NCI-H1105 treated with DMSO at 0.1 percent for 48 hours (cell line): Measurements from ENCODE around the gene PARP14.
"Not testable (repeated sequence)": the region's sequence is repeated elsewhere in the genome, so short reads cannot be mapped to it uniquely, and the experiment has no call there.

Experiments
- DNase-seq: peaks from one replicate; lab custom pipeline; 2025; lab: John Stamatoyannopoulos, UW

Gene PARP14, protein sequence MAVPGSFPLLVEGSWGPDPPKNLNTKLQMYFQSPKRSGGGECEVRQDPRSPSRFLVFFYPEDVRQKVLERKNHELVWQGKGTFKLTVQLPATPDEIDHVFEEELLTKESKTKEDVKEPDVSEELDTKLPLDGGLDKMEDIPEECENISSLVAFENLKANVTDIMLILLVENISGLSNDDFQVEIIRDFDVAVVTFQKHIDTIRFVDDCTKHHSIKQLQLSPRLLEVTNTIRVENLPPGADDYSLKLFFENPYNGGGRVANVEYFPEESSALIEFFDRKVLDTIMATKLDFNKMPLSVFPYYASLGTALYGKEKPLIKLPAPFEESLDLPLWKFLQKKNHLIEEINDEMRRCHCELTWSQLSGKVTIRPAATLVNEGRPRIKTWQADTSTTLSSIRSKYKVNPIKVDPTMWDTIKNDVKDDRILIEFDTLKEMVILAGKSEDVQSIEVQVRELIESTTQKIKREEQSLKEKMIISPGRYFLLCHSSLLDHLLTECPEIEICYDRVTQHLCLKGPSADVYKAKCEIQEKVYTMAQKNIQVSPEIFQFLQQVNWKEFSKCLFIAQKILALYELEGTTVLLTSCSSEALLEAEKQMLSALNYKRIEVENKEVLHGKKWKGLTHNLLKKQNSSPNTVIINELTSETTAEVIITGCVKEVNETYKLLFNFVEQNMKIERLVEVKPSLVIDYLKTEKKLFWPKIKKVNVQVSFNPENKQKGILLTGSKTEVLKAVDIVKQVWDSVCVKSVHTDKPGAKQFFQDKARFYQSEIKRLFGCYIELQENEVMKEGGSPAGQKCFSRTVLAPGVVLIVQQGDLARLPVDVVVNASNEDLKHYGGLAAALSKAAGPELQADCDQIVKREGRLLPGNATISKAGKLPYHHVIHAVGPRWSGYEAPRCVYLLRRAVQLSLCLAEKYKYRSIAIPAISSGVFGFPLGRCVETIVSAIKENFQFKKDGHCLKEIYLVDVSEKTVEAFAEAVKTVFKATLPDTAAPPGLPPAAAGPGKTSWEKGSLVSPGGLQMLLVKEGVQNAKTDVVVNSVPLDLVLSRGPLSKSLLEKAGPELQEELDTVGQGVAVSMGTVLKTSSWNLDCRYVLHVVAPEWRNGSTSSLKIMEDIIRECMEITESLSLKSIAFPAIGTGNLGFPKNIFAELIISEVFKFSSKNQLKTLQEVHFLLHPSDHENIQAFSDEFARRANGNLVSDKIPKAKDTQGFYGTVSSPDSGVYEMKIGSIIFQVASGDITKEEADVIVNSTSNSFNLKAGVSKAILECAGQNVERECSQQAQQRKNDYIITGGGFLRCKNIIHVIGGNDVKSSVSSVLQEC (N-terminal part only)

DNA sequence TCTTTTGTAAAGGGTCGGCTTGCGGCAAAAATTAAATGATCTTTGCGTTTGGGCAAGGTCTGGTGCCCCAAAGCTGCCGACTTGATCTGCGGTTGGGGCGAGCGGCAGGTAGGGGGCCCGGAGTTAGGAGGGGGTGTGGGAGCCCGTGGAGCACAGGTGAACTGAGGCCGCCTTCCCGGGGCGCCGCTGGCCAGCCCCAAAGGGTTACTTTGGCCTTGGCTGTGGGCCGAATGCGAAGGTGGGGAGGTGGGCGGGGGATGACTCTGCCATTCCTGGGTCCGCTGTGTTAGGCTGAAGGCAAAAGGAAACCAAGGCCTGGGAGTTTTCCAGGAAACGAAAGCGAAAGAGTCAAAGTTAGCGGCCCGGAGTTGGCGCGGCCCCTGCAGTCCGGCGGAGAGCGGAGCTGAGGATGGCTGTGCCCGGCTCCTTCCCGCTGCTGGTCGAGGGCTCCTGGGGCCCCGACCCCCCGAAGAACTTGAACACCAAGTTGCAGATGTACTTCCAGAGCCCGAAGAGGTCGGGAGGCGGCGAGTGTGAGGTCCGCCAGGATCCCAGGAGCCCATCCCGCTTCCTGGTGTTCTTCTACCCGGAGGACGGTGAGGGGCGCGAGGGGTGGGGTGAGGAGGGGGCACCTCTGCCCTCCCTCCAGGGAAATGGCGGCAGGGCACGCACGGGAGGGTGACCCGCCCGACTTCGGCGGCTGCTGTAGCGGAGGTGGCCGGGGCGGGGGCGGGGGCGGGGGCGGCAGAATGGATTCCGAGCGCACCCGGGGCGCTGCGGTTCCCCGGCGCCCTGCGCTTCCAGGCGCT, at the start of gene PARP14:
Gene PARP14 (plus strand): TSS at position 365 of the 809 bp plus-strand sequence. CDS start 45 bp downstream, at position 410.
- DNase-seq: peak; percentile 43

DNA sequence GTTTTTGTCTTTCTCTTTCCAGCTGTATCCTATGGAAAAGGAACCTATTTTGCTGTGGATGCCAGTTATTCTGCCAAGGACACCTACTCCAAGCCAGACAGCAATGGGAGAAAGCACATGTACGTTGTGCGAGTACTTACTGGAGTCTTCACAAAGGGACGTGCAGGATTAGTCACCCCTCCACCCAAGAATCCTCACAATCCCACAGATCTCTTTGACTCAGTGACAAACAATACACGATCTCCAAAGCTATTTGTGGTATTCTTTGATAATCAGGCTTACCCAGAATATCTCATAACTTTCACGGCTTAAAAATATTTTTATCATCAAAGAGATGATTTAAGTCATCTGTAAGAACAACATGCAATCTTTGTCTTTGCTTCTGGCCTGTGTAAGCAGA, 44.9 kb upstream of the PARP14 start:
- no peak for DNase-seq

DNA sequence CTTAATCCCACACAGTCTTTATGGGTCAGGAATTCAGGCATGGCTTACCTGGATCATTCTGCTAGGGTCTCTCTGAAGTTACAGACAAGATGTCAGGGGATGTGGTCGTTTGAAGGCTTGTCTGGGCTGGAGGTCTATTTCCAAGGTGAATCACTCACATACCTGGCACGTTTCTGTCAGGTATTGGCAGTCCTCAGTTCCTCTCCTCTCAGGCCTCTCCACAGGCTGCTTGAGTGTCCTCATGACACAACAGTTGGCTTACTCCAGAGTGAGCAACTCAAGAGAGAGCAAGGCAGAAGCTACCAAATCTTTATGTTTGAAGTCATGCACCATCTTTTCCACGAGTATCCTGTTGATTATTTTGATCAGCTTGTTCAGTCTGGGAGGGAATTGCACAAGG, 43.9 kb upstream of the PARP14 start:
- DNase-seq: no peak

DNA sequence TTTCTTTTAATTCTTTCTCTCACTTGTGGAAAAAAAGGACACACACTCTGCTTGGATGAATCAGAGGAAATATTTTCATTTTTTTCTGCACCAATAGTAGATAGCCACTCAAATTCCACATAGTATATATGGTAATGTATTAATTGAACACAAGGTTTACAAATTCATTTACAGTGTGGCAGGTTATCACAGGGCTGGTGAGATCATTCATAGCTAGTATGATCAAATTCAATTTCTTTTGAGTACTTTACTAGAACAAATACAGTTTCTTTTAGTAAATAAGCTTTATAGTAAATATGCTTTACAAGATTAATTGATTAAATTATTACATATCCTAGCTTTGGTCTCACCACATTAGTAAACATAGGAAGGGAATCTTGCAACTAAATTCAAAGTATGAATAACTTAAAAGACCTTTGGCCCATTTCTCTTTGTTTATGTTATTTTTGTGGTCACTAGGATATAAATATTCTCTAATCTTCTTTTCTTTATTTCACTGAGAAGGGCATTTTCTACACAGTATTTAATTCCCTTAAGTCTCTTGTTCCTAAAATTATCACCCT, 40.1 kb upstream of the PARP14 start:
- DNase-seq: no peak

DNA sequence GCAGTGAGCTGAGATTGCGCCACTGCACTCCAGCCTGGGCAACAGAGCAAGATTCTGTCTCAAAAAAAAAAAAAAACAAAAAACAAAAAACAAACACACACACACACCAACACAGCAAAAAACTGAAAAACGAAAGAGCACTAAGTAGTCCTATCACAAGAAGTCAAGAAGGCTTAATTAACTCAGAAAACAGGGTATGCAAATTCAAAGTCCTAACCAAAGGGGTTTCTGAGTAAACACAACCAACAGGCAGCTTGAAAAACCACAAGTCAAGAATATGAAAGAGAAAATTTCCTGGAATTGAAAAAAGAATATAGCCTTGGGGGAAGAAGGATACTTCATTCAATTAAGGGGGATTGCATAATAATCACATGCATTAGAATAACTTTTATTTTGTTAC, 37.7 kb upstream of the PARP14 start:
- no peak for DNase-seq

DNA sequence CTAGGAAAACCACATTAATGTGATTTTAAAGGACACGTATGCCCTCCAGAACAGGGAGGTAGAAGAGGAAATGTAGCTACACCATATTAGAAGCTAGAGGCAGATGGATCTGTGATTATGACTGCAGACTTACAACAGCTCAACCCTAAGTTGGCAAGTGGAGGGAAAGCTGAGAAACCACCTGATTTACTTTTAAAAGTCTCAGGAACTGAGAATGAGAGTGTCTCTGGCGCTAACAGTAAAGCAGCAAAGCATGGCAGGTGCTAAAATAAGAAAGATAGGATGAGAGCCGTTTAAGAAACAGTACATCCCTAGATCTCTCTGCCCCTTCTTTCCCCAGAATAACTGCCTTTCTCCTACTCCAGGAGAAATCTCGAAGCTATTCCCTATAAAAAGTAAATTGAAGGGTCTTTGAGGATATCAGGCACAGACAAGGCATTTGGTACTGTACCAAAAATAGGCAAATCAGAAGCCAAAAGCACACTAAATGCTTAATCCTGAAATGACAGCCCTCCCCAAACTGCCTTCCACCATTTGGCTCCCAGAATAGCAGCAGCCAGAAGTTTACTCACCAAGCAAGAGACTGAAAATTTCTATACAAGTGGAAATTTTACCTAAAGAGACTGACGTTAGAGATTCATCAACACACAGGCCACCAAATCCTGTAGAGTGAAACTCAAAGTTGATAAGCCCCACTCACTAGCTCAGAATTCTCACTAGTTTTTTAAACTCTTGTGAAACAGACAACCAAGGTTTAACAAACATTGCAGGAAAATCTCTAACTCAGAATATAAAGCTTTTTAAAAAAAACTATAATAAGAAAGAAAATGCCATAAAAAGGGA, 34.3 kb upstream of the PARP14 start:
- no peak for DNase-seq

GRCh38 chr3:122651233-122651907, 29.3 kb upstream of the PARP14 start:
- not testable (repeated sequence) for DNase-seq

DNA sequence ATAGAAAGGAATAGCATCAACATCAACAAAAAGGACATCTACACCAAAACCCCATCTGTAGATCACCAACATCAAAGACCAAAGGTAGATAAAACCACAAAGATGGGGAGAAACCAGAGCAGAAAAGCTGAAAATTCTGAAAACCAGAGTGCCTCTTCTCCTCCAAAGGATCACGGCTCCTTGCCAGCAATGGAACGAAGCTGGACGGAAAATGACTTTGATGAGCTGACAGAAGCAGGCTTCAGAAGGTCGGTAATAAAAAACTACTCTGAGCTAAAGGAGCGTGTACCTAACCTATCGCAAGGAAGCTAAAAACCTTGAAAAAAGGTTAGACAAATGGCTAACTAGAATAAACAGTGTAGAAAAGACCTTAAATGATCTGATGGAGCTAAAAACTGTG, 28.7 kb upstream of the PARP14 start:
- DNase-seq: not testable (repeated sequence)

DNA sequence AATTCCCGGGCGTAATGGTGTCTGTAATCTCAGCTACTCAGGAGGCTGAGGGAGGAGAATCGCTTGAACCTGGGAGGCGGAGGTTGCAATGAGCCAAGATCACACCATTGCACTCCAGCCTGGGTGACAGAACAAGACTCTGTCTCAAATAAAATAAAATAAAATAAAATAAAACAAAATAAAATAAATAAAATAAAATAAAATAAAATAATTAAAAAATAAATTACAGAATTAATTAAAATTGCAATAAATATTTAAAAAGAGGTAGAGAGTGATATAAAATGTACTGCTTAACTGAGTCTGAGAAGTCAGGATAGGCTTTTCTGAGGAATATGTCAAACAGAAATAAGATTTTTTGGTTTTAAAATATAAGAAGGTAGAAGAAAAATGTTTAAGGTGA, 22.3 kb upstream of the PARP14 start:
- not testable (repeated sequence) for DNase-seq

DNA sequence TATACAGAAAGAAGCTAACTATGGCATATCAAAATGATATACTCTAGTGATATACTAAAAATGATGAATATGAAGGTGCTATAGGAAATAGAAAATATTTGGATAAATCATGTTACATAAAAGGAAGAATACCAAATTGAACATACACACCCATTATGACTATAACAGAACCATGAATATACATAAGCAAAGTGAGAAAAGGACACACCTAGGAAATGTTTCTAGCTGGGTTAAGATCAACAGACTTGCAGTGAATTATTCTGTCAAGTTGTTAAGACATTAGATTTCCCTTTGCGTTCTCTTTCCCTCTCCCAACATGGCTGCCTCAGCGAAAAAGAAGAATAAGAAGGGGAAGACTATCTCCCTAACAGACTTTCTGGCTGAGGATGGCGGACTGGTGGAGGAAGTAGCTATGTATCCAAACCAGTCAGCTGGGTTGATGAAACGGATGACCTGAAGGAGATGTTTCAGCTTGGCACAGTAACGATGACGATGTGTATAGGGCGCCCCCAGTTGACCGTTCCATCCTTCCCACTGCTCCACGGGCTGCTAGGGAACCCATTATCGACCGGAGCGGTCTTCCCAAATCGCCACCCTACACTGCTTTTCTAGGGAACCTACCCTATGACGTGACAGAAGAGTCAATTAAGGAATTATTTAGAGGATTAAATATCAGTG, 20.2 kb upstream of the PARP14 start:
- DNase-seq: no peak

- DNase-seq: no peak
These were observed 19.0 kb upstream of the PARP14 start for GRCh38 chr3:122661633-122662032.

- no peak for DNase-seq
These were observed 18.1 kb upstream of the PARP14 start for GRCh38 chr3:122662505-122662904.

- DNase-seq: no peak
These were observed 15.3 kb upstream of the PARP14 start for GRCh38 chr3:122665226-122665786.

GRCh38 chr3:122665881-122666280, 14.8 kb upstream of the PARP14 start:
- DNase-seq: no peak

DNA sequence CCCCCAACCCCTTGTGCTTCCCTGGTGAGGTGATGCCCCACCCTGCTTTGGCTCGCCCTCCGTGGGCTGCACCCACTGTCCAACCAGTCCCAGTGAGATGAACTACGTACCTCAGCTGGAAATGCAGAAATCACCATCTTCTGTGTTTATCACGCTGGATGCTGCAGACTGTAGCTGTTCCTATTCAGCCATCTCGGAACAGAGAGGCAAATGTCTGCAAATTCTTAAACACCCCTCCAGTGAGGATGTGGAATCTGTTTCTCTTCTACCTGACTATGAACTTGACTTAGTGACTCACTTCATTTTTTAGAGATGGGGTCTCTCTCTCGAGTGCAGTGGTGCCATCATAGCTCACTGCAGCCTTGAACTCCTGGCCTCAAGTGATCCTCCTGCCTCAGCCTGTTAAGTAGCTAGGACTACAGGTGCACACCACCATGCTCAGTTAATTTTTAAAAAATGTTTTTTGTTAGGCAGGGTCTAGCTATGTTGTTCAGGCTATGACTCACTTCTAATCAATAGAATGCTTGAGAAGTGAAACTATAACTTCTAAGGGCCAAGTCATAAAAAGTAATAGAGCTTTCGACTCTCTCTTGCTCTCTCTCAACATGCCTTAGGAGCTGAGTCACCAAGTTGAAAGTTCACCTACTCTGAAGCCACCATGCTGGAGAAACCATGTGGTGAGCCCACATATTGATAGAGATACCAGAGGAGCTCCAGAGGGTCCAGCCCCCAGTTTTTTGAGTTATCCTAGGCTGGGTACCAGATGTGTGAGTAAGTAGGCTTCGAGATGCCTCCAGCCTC, 11.5 kb upstream of the PARP14 start:
- no peak for DNase-seq

DNA sequence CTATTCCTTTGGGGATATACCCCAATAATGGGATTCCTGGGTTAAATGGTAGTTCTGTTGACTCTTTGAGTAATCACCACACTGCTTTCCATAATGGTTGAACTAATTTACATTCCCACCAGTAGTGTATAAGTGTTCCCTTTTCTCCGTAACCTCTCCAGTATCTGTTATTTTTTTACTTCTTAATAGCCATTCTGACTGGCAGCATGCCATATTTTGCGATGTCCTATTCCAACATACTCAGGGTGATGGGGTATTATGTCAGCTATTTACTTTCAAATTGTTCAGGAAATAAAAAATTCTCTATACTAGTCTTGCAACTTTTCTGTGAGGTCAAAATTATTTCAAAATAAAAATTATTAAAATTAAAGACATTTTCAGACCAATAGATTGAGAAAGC, 9.1 kb upstream of the PARP14 start:
- DNase-seq: peak; percentile 55

- no peak for DNase-seq
These were observed 6.3 kb upstream of the PARP14 start for GRCh38 chr3:122674339-122674738.

DNA sequence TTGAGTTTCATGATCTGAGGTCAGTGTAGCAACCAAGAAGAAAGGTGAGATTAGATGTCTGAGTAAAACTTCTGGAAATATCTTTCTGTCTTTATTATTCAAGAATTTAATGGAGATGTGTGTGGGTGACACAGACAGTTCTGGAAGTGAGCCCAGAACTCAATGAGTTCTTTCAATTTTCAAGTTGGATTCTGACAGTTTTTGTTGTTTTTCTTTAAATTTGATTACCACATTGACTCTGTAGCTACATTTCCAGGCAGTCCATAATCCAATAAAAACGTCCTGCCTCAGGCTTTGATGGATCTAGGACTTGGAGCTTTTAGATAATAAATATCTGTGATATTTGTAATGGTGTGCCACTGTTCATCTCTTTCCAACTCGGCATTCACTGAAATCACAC, 3.9 kb upstream of the PARP14 start:
- no peak for DNase-seq
